OCI-LY7 (cell line): ENCODE results near the gene ZNF519.
"Not testable (repeated sequence)": the region's sequence is repeated elsewhere in the genome, so short reads cannot be mapped to it uniquely, and the experiment has no call there.

Experiments
- EZH2phosphoT487 ChIP-seq: fragments of 200-600 bp; sonication (generic); IDR thresholded peaks from 2 replicates; pipeline ENCODE4 v1.6.1; 2018; ENCODE audit warnings: low read depth, borderline replicate concordance, mild to moderate bottlenecking, mixed run types, antibody characterized with exemption, low read length, moderate library complexity, mixed read lengths
- TF ChIP-seq, protein P1 (sequence below): fragments of 200-600 bp; sonication (generic); conservative IDR thresholded peaks from 2 replicates; pipeline ENCODE4 v1.5.1; 2014; ENCODE audit warnings: mild to moderate bottlenecking, antibody characterized with exemption, low read length, moderate library complexity, mixed read lengths

DNA sequence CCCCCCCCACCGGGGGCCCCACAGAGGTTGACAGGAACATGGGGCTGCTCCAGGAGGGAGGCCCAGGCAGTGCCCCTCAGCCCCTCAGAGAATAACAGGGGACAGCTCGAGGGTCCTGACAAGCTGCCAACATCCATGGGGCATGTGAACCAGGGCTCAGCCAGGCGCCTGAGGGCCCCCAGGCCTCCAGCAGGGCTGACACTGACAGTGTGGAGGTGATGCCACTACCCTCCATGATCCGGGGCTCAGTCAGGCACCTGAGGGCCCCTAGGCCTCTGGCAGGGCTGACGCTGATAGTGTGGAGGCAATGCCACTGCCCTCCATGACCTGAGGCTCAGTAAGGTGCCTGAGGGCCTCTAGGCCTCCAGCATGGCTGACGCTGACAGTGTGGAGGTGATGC, 12.8 kb upstream of the ZNF519 start:
- TF ChIP-seq, protein P1, sequence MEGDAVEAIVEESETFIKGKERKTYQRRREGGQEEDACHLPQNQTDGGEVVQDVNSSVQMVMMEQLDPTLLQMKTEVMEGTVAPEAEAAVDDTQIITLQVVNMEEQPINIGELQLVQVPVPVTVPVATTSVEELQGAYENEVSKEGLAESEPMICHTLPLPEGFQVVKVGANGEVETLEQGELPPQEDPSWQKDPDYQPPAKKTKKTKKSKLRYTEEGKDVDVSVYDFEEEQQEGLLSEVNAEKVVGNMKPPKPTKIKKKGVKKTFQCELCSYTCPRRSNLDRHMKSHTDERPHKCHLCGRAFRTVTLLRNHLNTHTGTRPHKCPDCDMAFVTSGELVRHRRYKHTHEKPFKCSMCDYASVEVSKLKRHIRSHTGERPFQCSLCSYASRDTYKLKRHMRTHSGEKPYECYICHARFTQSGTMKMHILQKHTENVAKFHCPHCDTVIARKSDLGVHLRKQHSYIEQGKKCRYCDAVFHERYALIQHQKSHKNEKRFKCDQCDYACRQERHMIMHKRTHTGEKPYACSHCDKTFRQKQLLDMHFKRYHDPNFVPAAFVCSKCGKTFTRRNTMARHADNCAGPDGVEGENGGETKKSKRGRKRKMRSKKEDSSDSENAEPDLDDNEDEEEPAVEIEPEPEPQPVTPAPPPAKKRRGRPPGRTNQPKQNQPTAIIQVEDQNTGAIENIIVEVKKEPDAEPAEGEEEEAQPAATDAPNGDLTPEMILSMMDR, result not testable (repeated sequence)
- TF ChIP-seq EZH2phosphoT487, result not testable (repeated sequence)
